LHCN-M2 (cell line): ENCODE measurements around the gene PROC. TPM values are rescaled to one million over a fixed set of nuclear protein-coding genes. Genes with fewer than 3 reads are reported as not detected.
A peak's percentile ranks its signal among the peaks of the same experiment; 100 is the strongest.

ENCODE experiments used
- DNase-seq: peaks from one replicate; pipeline ENCODE4 v3.0.0-alpha.2; 2012; ENCODE audit warnings: low read depth
- total RNA-seq: library from RNA; depleted of rRNA; stranded (reverse); fragments of >200 nt; gene quantifications from 2 replicates; pipeline ENCODE4 v1.2.3, GENCODE V29; 2014; rRNA removed

PROC gene
- total RNA-seq, 1 experiment from 2014 or later, result not detected

- no peak for DNase-seq
These were observed 36.7 kb downstream of the PROC start for GRCh38 chr2:127454595-127455565.

GRCh38 chr2:127455566-127456493 is 37.6 kb downstream of the PROC start:
- DNase-seq, result peak; percentile 31

- DNase-seq, result no peak
These were observed 38.7 kb downstream of the PROC start for GRCh38 chr2:127456960-127457359.

- DNase-seq, result peak; percentile 10
These were observed 44.2 kb downstream of the PROC start for GRCh38 chr2:127462461-127462860.

- DNase-seq, result no peak
These were observed 45.1 kb downstream of the PROC start for GRCh38 chr2:127463155-127463991.

GRCh38 chr2:127464470-127465257 is 46.4 kb downstream of the PROC start:
- DNase-seq, result no peak

GRCh38 chr2:127465258-127465657 is 47.0 kb downstream of the PROC start:
- no peak for DNase-seq

- no peak for DNase-seq
These were observed 50.8 kb downstream of the PROC start for GRCh38 chr2:127469051-127469450.

GRCh38 chr2:127469974-127470373 is 51.7 kb downstream of the PROC start:
- no peak for DNase-seq

- no peak for DNase-seq
These were observed 53.2 kb downstream of the PROC start for GRCh38 chr2:127471286-127471988.

GRCh38 chr2:127472268-127472667 is 54.0 kb downstream of the PROC start:
- no peak for DNase-seq

- no peak for DNase-seq
These were observed 57.6 kb downstream of the PROC start for GRCh38 chr2:127475788-127476187.

Other genes with a start within 250 kb of the PROC start
- 0.32 and 0.63 TPM in 2 replicates for gene CYP27C1, start 198.1 kb upstream of the PROC start, total RNA-seq
- 32.6 and 38.9 TPM in 2 replicates for gene ERCC3, start 124.3 kb upstream of the PROC start, total RNA-seq
- gene MAP3K2, start 30.5 kb upstream of the PROC start, total RNA-seq, result 32.6 and 38.4 TPM in 2 replicates
- 42.1 and 47.5 TPM in 2 replicates for gene IWS1, start 108.1 kb downstream of the PROC start, total RNA-seq
- 0.13 and 0.29 TPM in 2 replicates for gene MYO7B, start 117.3 kb downstream of the PROC start, total RNA-seq
- not detected in 2 replicates for gene GPR17, start 227.7 kb downstream of the PROC start, total RNA-seq